CD4-positive, alpha-beta T cell treated with Interleukin-4 for 4 hours (primary cell): ENCODE results near the gene LAMA3.
"Not testable (repeated sequence)": the region's sequence is repeated elsewhere in the genome, so short reads cannot be mapped to it uniquely, and the experiment has no call there.

Experiments
- DNase-seq: peaks from one replicate; pipeline ENCODE4 v3.0.0-alpha.2; 2020

The LAMA3 gene

DNA sequence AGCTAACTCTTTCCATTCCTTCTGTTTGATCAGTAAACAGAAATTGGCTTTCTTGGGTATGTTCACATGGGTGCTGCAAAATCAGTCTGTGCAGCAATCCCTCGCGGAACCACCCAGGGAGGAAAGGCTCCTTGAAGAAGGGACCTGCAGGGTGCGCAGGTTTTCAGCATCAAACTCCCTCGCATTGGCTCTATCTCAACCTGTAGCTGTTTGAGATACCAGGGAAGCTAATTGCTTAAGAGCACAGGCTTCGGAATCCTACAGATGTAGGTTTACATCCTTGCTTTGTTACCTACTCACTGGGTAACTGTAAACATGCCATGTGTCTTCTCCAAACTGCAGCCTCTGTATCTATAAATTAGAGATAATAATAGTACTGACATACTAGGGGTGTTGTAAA lies 43.2 kb downstream of the LAMA3 start:
- no peak for DNase-seq

DNA sequence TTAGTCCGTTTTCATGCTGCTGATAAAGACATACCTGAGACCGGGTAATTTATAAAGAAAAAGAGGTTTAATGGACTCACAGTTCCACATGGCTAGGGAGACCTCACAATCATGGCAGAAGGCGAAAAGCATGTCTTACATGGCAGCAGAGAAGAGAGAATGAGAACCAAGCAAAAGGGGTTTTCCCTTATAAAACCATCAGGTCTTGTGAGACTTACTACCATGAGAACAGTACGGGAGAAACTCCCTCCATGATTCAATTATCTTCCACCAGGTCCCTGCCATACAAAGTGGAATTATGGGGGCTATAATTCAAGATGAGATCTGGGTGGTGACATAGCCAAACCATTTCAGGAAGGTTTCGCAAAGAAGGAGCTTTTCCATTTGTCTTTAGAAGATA lies 44.0 kb downstream of the LAMA3 start:
- DNase-seq = not testable (repeated sequence)

DNA sequence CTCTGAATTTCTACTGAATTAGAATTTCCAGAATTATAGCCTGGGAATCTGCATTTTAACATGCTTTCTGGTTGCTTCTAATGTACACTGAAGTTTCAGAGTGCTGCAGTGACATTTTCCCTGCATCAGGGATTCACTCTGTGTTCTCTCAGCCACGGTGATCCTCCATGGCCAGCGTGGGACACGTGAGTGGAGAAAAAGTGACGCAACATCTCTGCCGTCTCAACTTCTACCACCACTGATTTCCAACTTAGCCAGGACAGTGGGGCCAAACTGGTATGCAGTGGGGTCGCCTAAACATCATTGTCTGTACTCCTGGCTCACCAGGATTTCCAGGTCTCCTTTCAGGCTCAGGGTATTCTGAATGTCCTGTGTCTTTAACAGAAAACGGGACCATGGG lies 44.6 kb downstream of the LAMA3 start:
- DNase-seq = no peak

DNA sequence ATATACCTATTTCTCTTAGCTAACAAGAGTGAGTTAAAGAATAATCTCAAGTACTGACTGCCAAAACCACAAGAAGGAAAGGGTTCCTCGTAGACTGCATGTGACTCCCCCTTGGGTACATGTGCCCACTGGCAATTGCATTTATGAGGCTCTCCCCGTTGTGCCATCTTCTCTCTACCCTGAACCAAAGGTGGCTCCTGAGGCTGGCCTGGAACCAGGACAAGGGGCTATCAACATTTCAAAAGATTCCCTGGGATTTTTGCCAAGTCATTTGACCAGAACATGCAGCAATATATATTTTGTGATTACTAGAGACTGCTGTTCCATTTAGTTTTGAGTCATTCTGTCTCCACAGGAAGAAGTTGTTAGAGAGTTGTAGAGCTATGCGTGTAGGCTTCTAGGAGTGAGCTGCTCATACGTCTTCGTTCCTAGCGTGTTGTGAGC lies 45.8 kb downstream of the LAMA3 start:
- DNase-seq = no peak

DNA sequence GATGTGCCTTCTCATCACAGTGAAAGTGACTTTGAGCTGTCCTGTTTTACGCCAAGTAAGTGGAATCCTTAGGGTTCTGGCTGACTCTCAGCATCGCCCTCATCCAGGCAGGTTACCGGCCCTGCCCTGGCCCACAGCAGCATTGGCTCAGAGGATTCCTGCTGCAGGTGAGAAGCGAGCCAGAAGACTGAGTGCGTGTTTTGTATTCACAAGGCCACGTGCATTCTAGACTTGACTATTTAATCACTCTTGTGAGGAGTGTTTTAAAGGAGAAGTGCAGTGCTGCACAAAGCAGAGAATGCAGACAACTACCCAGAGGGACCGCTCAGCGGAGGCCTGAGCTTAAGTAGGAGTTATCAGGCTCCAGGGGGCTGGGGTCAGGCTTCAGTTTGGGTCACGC lies 48.3 kb downstream of the LAMA3 start:
- DNase-seq = no peak

DNA sequence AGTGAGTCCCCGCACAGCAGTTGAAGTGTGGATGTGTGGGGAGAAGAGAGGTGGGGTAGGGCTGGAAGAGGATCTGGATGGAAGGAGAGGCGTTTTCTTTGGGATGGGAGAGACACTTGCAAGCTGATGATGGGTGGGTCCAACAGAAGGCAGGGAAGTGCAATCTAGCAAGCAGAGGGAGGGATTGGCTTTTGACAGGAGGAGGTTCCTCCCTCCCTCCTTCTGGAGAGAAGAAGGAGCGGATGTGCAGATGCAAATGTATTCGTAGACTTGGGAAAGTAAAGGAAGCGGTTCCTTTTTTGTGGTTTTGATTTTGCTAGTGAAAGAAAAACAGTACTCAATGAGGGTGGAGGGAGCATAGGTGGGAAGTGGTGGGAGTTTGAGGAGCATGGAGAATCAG lies 48.9 kb downstream of the LAMA3 start:
- no peak for DNase-seq

DNA sequence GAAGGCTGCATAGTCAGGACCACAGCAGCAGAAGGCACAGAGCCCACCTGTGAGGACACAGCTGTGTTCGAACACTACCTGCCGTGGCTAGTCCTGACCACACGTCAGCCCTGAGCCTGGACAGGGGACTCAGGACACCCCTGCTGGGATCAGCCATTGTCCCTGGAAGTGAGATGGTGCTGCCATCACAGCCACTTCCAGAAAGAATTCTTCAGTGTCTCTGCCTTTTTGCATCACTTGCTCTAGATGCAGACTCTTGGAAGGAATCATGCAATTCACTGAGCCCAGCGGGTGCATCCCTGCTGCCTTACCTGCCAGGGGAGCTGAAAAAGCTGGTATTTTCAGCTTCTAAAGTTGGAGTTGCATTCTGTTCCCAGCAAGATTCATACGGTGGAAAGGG lies 49.3 kb downstream of the LAMA3 start:
- DNase-seq = no peak

DNA sequence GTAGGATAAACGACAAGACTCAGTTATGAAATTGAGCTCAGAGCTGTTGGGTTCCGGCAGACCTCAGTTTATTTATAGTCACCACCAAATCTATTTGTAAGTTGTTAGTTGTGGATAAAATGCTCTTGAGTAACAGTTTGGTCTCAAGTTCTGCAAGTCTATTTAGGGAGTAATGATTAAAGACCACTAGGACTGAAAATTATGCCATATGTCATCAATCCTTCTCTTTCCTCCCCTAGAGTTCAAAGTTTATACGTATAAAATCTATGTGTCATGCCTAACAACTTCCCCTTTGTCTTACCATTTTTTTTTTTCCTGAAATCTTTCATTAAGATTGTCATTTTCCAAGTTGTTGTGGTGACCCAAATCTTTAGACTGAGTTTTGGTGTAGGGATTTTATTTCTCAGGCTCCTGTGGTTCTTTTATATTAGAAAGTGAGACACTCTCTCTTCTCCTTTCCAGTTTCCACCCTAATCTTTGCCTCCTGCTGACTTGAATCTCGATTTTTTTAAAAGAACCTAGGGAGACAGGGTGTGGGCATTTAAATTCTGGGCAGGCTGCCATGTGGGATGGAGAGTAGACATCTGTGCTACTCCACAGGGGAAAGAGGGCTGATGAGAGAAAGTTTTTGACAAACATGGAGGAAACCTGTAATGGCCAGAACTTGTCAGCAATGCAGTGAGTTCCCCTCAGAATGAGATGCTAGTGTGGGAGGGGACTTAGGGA lies 51.0 kb downstream of the LAMA3 start:
- DNase-seq = no peak

DNA sequence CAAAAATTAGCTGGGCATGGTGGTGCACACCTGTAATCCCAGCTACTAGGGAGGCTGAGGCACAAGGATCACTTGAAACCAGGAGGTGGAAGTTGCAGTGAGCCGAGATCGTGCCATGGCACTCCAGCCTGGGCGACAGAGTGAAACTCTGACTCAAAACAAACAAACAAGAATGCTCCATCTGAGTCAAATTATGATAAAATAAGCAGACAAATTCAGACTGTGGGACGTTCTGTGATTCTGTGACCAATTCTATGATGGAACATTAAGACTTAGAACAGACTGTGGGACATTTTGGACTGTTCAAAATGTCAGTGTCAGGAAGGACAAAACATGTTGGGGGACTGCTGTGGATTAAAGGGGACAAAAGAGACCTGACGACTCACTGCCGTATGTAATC lies 52.7 kb downstream of the LAMA3 start:
- not testable (repeated sequence) for DNase-seq

DNA sequence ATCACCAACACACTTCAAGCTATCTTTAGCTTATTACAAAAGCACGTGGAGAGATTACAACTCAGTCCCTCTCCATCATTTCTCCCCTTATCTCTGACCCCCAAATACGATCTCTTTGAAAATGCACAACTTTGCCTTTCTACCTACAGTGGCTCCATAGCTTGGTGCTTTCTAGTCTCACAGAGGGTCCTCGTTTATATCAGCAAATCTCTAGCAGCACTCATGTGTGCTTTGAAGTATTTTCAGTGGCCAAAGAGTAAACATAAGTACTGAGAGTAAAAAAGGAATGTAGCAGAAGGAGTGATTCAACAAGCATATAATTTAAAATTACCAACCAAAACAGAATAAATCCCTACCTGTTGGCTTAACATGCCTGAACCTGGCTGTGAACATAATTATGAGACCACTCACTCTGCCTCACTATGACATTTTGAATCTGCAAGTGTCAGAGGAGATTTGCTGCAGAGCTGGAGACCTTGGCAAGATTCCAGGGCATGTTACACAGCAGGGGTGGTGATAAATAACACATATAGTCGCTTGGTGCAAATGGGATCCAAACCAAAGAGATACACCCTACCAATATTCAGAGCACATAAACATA lies 54.6 kb downstream of the LAMA3 start:
- DNase-seq = no peak

DNA sequence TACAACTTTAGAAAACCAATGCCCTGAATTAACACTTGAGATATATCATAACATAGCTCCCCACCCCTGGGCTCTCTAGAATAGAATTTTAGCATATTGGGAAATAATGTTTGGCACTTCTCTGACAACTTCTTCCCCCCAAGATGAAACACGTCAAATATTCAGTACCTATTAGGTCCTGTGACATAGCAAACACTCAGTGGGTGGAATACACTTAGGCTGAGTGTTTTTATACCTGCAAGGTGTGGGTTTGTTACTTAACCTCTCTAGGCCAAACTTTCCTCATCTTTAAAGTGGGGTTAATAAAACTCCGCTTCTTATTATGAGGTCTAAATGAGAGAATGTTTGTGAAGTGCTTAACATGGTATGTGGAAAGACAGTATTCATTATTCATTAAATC lies 56.1 kb downstream of the LAMA3 start:
- no peak for DNase-seq

DNA sequence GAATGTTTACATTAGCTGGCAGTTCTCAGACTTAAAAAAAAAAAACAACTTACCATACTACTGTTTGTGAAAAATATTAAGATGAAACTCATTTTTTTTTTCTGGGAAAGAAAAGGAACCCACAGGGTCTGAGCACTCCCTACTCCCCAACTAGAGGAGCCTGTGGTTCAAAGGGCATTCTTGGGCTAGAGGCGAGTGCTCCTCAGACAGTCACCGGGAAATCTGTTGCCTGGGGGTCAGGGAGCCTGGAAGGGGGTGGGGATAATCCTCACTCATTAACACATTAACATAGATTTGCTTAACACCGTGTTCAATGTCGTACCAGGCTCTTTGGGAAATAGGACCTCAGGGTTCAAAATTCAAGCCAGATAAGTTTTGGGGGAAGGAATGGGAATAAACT lies 57.6 kb downstream of the LAMA3 start:
- DNase-seq = no peak

DNA sequence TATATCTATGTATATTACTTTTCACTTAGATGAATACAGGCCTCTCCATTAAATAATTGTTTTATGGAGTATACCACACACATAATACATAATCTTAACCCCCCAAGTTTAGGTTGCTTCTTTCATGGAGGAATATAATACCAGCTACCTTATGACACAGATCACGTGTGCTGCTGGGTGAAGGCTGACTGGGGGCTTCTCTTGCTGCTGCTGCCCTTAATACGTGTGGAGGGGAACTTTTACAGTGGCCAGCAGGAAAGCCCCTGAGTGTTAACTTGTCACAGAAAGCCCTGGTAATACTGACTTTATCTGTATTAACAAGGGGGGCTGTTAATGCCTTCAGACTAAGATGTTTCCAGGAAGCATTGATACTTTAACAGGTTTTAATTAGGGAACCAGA lies 63.1 kb downstream of the LAMA3 start:
- no peak for DNase-seq

DNA sequence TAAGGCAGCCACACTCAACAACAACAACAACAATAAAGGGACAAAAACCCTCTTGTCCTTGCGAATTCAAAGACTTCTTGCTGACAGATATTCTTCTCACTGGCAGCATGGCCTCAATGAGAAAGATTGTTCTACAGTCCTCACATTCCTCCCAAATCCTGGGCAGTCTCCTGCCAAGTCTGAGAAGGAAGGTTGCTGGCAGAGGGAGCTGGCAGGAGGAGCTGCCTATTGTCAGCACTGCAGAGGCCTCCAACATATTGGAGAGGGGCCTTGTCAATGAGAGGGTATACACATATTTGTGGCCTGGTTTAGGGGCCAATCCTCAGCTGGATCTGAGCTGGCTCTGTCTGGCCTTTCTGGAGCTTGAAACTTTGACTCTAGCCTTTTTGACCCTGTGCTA lies 63.5 kb downstream of the LAMA3 start:
- DNase-seq = no peak

DNA sequence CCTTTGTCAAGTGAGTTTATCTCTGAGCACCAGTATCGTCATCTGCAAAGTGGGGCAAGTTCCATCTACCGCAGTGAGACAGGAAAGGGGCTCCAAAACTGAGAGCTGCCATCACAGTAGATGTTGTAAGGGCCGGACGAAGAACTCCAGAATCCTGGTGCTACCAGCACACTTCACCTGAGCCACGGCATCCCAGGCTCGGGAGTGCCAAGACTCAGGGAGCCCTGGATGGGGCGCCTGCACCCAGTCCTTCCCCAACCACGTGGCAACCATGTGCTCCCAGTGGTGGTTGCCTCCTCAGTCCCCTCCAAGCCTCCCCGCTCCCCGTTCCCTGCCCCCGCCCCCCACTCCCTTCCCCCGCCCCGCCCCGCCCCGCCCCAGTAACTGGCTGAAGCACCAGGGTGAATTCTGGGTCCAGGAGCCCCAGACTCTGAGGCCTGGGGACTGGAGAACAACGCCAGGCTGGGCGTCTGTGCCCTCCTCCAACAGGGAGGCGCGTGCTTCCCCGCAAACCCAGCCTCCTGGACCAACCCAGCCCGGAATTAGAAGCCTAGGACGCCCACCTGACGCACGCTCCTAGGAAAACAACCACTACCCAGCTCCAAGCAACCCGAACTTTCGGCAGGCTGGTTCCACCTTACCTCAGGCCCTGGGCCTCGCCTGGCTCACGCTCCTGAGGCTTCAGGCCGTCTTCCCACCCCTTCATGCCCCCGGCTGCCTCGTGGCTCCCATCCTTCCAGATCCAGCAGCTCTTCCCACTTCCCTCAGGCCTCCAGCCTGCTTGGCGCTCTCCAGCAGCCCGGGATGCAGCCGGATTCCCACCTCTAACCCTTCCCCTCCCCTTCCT lies 67.6 kb downstream of the LAMA3 start:
- DNase-seq = no peak

DNA sequence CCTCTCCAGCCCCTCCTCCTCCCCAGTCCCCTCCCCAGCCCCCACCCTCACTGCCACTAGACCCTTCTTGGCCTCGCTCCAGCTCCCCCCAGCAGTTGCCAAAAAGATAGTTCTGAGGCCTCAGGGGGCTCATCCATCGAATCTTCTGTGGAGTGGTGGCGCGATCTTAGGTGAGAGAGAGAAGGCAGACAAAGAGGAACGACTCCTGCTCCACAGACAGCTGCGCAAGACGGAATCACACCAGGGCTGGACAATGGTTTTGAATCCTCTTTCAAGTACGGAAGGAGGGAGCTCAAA lies 68.1 kb downstream of the LAMA3 start:
- DNase-seq = no peak

DNA sequence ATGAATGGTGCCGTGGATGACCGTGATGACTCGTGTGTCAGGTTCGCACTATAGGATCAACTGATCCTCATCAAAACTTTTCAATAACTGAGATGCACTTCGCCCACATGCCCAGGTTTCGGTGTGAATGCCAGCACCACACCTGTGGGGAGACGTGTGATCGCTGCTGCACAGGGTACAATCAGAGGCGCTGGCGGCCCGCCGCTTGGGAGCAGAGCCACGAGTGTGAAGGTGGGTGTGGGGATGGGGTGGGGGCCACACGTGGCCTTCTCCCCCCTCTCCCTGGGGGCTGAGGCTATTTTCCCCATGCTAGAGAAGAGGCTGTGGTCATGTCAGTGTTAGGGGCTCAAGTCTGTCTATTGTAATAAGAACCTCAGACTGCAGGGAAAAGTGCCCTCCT lies 69.0 kb downstream of the LAMA3 start:
- DNase-seq = no peak

DNA sequence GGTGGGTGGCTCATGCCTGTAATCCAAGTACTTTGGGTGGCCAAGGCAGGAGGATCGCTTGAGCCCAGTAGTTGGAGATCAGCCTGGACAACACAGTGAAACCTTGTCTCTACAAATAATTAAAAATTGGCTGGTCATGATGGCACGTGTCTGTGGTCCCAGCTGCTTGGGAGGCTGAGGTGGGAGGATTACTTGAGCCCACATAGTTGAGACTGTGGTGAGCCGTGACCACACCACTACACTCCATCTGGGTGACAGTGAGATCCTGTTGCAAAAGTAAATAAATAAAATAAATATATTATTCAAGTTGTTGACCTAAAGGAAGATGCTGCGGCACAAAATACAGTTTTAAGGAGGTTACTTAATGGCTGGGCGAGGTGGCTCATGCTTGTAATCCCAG lies 72.7 kb downstream of the LAMA3 start:
- no peak for DNase-seq

DNA sequence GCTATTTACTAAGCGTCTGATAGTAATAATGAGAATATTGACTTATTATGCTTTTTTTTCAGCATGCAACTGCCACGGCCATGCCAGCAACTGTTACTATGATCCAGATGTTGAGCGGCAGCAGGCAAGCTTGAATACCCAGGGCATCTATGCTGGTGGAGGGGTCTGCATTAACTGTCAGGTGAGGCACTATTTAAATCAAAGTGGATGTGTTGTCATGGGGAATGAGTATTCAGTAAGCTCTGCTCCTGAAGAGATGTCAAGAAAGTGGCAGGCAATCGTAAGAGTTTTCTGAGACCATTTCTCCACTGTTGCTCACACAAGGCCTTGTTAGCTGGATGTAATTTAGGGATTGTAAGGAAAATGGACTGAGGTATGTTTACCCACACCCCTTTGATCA lies 74.1 kb downstream of the LAMA3 start:
- DNase-seq = no peak

DNA sequence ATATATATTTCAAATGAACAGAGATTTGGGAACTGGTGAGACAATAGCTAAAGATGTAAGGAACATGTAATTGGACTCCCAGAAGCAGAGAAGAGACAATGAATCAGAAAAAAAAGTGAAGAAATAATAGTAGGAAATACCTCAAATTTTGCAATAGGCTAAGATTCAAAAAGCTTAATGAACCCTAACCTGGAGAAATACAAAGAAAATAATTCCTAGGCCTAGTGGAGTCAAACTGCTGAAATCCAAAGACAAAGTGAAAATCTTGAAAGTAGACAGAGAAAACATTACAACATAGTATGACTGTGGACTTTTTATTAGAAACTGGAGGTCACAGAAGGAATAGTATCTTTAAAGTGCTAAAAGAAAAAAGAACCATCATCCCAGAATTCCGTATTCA lies 76.7 kb downstream of the LAMA3 start:
- DNase-seq = no peak

DNA sequence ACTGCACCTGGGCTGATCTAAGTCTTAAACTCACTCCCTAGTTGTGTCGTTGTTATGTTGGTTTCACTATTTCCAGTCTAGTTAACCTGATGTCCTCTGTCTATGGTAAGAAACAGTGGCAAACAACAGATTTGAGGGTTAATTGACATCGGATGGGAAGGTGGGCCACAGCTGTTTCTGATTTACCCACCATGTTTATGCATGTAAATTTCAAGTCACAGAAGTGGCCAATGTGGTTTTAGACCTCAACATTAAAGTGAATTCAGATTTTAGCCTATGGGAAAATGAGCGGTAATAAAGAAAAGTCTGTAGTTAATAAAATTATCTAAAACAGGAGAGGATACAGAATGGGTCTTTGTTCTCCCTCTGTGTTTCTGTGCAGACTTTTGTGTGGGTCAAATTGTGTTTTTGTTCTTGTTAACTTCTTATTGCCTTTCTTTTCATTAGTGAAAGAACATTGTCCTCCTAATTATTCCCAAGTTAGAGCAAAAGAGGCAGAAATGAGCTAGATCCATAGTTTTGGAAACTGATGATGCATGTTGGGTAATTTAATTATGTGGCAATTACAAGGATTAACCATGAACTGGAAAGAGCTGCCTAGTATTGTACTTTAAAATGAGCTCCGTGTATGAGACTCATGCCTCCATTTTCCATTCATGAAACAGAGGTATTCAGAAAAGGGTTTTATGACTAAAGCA lies 83.2 kb downstream of the LAMA3 start:
- no peak for DNase-seq

DNA sequence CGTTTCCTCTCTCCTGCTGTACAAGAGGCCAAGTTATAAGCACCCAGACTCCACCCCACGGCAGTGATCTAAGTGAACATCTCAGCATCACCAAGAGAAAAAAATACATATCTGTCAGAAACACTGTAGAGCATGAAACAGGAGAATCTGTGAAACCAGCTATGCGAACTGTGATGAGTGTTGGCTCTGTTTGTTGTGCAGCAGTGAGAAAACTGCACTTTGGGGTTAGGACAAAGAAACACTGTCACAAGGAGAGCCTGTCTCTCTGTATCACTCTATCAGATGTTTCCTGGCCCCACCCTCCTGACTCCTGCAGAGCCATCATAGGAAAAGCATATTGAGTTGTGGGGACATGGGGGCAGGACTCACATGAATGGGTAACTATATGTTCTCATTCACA lies 87.1 kb downstream of the LAMA3 start:
- no peak for DNase-seq

DNA sequence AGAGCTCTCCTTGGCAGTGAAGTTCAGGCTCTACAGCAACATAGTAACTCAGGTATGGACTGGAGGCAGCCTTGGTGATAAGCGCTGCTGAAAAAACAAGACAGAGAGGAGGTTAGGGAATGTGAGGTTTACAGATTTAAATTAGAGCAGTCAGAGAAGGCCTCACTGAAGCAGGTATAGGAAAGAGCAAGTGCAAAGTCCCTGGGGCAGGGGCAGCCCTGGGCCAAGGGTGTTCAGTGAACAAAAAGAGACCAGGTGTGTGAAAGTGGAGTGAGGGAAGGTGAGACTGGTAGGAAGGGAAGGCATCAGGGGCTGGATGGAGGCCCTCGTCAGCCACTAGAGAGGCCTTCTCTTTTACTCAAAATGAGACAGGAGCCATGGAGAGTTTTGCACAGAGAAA lies 89.6 kb downstream of the LAMA3 start:
- DNase-seq = no peak
